CD14-positive monocyte (primary cell): ENCODE measurements around the gene FAM149B1. TPM values are rescaled to one million over a fixed set of nuclear protein-coding genes. Genes with fewer than 3 reads are reported as not detected.
A peak's percentile ranks its signal among the peaks of the same experiment; 100 is the strongest.

Experiments used
- DNase-seq, 3 donors: peaks; one replicate each; pipeline ENCODE4 v3.0.0-alpha.2; 2011 to 2022
- H2AFZ ChIP-seq: 2 replicates; pipeline ENCODE4 v1.6.0; 2012; ENCODE audit warnings: mild to moderate bottlenecking, low read depth, low read length, inconsistent platforms; ENCODE audit not compliant: insufficient read depth, poor library complexity, severe bottlenecking
- H3K27ac ChIP-seq, 2 donors: 1 replicate in 1 of 2; 2 replicates in 1 of 2; pipeline ENCODE4 v1.5.1; 2012 to 2013; ENCODE audit warnings: low read length in 2 of 2, control low read depth in 1 of 2, inconsistent platforms in 1 of 2, low read depth in 1 of 2, mild to moderate bottlenecking in 1 of 2
- H3K27me3 ChIP-seq, 2 donors: one replicate each; pipeline versions ENCODE4 v1.6.0 to v1.6.1; 2011 to 2013; ENCODE audit warnings: low read length in 2 of 2; ENCODE audit not compliant: control insufficient read depth in 2 of 2, insufficient read depth in 2 of 2
- H3K36me3 ChIP-seq, 2 donors: replicated peaks in 1 of 2; 1 replicate in 1 of 2; 2 replicates in 1 of 2; pipeline versions ENCODE4 v1.5.1 to v1.6.1; 2012 to 2013; ENCODE audit warnings: low read length in 2 of 2, control low read depth in 1 of 2, inconsistent platforms in 1 of 2, mild to moderate bottlenecking in 1 of 2; ENCODE audit not compliant: insufficient read depth in 2 of 2, control insufficient read depth in 1 of 2
- H3K4me1 ChIP-seq, 2 donors: 1 replicate in 1 of 2; 2 replicates in 1 of 2; pipeline versions ENCODE4 v1.5.1 to v1.6.1; 2012 to 2013; ENCODE audit warnings: low read length in 2 of 2, control low read depth in 1 of 2, inconsistent platforms in 1 of 2, mild to moderate bottlenecking in 1 of 2, moderate library complexity in 1 of 2; ENCODE audit not compliant: insufficient read depth in 2 of 2, control insufficient read depth in 1 of 2
- H3K4me2 ChIP-seq: replicated peaks from 2 replicates; pipeline ENCODE3; 2012; ENCODE audit warnings: low read length, moderate library complexity, mild to moderate bottlenecking; ENCODE audit not compliant: poor library complexity, severe bottlenecking; ENCODE audit errors: extremely low read depth
- H3K4me3 ChIP-seq, 3 experiments: fragments of 200-600 bp in 1 of 3; sonication (generic) in 1 of 3; replicated peaks in 1 of 3; 1 replicate in 2 of 3; 2 replicates in 1 of 3; pipeline ENCODE4 v1.5.1; 2011 to 2013; ENCODE audit warnings: low read length in 3 of 3, mild to moderate bottlenecking in 3 of 3, control low read depth in 2 of 3, low read depth in 2 of 3, inconsistent platforms in 1 of 3, moderate library complexity in 1 of 3
- H3K79me2 ChIP-seq: 2 replicates; pipeline ENCODE4 v1.6.0; 2012; ENCODE audit warnings: mild to moderate bottlenecking, control low read depth, inconsistent platforms, low read length, moderate library complexity; ENCODE audit not compliant: insufficient read depth
- H3K9ac ChIP-seq: 2 replicates; pipeline ENCODE4 v1.6.0; 2017; ENCODE audit warnings: low read length, mild to moderate bottlenecking; ENCODE audit not compliant: insufficient read depth, poor library complexity, severe bottlenecking
- H3K9me3 ChIP-seq, 2 donors: replicated peaks in 1 of 2; 1 replicate in 1 of 2; 2 replicates in 1 of 2; pipeline versions ENCODE4 v1.5.1 to v1.6.1; 2012 to 2013; ENCODE audit warnings: low read length in 2 of 2, control low read depth in 1 of 2; ENCODE audit not compliant: control insufficient read depth in 1 of 2, insufficient read depth in 1 of 2
- H4K20me1 ChIP-seq: 2 replicates; pipeline ENCODE4 v1.6.0; 2012; ENCODE audit warnings: mild to moderate bottlenecking, low read length, control low read depth, moderate library complexity; ENCODE audit not compliant: insufficient read depth
- H3K27ac Mint-ChIP-seq, 7 donors: one replicate each; pipeline ENCODE4 v1.8.0; 2020; ENCODE audit warnings: mild to moderate bottlenecking in 7 of 7, mixed read lengths in 7 of 7, moderate library complexity in 6 of 7, inconsistent platforms in 2 of 7
- H3K27me3 Mint-ChIP-seq, 3 donors: one replicate each; pipeline ENCODE4 v1.8.0; 2021 to 2022; ENCODE audit warnings: low read depth in 3 of 3, mild to moderate bottlenecking in 3 of 3, mixed read lengths in 3 of 3, moderate library complexity in 3 of 3, inconsistent platforms in 1 of 3
- H3K36me3 Mint-ChIP-seq, 2 donors: one replicate each; pipeline ENCODE4 v1.8.0; 2020; ENCODE audit warnings: mixed read lengths in 2 of 2, inconsistent platforms in 1 of 2, mild to moderate bottlenecking in 1 of 2
- H3K4me1 Mint-ChIP-seq: one replicate; pipeline ENCODE4 v1.8.0; 2020; ENCODE audit warnings: mild to moderate bottlenecking, mixed read lengths
- H3K4me3 Mint-ChIP-seq, 2 donors: one replicate each; pipeline ENCODE4 v1.8.0; 2020; ENCODE audit warnings: mild to moderate bottlenecking in 2 of 2, mixed read lengths in 2 of 2, moderate library complexity in 1 of 2
- H3K9me3 Mint-ChIP-seq, 7 donors: one replicate each; pipeline ENCODE4 v1.8.0; 2020 to 2022; ENCODE audit warnings: mixed read lengths in 7 of 7, mild to moderate bottlenecking in 6 of 7, moderate library complexity in 6 of 7, inconsistent platforms in 2 of 7
- WGBS: methylation state at CpG from one replicate; pipeline ENCODE4 v1.1.5; 2013; ENCODE audit warnings: missing lambda C conversion rate; ENCODE audit not compliant: insufficient coverage; 5-methylcytosine and 5-hydroxymethylcytosine counted together
- intact Hi-C, 2 donors: fragments of 100-400 bp; cut with micrococcal nuclease; formaldehyde crosslinking; loops; one replicate each; pipeline versions ENCODE4 v1.15.0 to v1.15.1; 2023
- polyA plus RNA-seq, 3 donors: library from polyadenylated mRNA; depleted of rRNA in 1 of 3; unstranded in 2 of 3; stranded (reverse) in 1 of 3; fragments of 300-500 nt in 2 of 3; fragments of >200 nt in 1 of 3; fragmentation: Illumina TruSeq in 2 of 3; gene quantifications; 1 replicate in 2 of 3; 2 replicates in 1 of 3; pipeline ENCODE4 v1.2.3, GENCODE V29; 2012 to 2021
- TF ChIP-seq, protein P1 (sequence below): fragments of 200-600 bp; IDR thresholded peaks from one replicate; pipeline ENCODE4 v1.8.0; 2022; ENCODE audit warnings: antibody characterized with exemption, mild to moderate bottlenecking

Gene FAM149B1
- polyA plus RNA-seq, 3 donors = 2.6 to 19.3 (median 2.6) TPM

DNA sequence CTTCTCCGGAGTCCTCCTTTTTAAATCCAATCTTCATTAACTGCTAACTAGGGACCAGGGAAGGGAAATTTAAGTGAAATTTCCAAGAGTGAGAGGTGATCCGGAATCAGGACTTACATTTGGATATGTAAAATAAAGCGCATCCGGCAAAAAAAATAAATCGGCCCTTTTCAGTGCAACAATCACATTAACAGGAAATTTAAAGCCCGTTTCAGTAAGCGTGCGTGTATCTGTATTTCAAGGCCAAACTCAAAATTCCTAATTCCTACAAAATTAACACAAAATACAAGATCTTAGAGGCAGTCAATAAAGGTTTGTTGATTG, 78.4 kb downstream of the FAM149B1 start:
- Mint-ChIP-seq H3K9me3 (no peaks in the 10 kb centered on the region), H3K36me3 (peaks cover 32 to 47% of the 10 kb centered on the region in 2 donors), H3K27ac (peak overlapping the region; percentile 58 to 92 (median 88)), H3K4me1 (peaks cover 44% of the 10 kb centered on the region), H3K4me3 (peak overlapping the region; percentile 91 to 96), H3K27me3 (peaks cover 0 to 2% (median 0%) of the 10 kb centered on the region in 3 donors)
- Histone ChIP-seq H3K27ac (peak overlapping the region in 1 of 2 donors; percentile 83), H2AFZ (peak overlapping the region; percentile 98), H3K79me2 (peaks cover 70% of the 10 kb centered on the region), H3K36me3 (peaks cover 19 to 47% of the 10 kb centered on the region in 2 donors), H3K9ac (peak overlapping the region; percentile 69), H3K4me2 (peak overlapping the region; percentile 89), H3K27me3 (no peaks in the 10 kb centered on the region), H3K4me3 (peak overlapping the region; percentile 69 to 92 (median 71)), H3K4me1 (peaks cover 27 to 46% of the 10 kb centered on the region in 2 donors), H3K9me3 (no peaks in the 10 kb centered on the region), H4K20me1 (no peaks in the 10 kb centered on the region)
- intact Hi-C loops = loop anchor here (5.0 to 10.0 kb wide), 5 partner anchors 79 to 169 kb away; partner anchors contain the start of genes ANXA7 (in 2 of the 2), CFAP70 (in 1 of the 2), ECD (in 1 of the 2) and FAM149B1 (in 1 of the 2)
- no CpG with 5 or more reads among the region's 8 CpGs for WGBS
- DNase-seq = no peak
- TF ChIP-seq, protein P1, sequence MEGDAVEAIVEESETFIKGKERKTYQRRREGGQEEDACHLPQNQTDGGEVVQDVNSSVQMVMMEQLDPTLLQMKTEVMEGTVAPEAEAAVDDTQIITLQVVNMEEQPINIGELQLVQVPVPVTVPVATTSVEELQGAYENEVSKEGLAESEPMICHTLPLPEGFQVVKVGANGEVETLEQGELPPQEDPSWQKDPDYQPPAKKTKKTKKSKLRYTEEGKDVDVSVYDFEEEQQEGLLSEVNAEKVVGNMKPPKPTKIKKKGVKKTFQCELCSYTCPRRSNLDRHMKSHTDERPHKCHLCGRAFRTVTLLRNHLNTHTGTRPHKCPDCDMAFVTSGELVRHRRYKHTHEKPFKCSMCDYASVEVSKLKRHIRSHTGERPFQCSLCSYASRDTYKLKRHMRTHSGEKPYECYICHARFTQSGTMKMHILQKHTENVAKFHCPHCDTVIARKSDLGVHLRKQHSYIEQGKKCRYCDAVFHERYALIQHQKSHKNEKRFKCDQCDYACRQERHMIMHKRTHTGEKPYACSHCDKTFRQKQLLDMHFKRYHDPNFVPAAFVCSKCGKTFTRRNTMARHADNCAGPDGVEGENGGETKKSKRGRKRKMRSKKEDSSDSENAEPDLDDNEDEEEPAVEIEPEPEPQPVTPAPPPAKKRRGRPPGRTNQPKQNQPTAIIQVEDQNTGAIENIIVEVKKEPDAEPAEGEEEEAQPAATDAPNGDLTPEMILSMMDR = no peak

DNA sequence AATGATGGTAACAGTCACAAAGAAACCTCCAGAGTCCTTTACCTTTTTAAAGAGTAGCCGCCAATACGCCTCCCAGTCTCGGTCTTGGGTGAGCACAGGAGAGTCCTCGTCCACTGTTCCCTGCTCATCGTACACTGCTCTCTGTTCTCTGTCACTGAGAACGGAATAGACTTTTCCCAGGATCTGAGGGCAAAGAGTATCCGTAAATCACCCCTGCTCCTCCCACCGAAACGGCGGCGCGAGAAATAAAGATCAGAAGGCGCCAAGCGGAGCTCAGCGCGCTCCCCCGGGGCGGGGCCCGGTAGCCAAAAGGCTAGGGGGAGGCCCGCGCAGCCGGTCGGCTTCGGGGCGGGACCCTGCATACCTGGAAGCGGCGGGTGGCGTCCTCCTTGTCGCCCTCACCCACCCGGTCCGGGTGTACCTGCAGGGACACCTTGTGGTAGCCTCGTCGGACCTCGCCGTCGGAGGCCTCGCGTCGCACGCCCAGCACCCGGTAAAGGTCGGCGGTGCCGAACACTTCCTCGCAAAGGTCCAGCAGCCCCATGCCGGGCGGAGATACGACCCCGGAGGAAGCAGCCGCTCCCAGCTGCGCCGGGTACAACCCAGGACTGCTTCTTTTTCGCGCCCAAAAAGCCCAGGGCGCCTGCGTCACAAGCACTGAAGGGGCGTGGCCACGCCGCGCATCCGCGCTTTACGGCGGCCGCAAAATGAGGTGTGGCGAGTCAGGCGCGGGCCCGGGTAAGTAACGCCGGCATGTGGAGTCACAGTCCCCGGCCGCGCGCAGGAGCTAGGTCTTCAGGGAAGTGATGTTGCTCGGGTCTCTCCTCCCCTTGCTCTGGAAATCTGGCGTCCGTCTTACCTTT, 79.0 kb downstream of the FAM149B1 start, which contains the start of gene DNAJC9:
Gene DNAJC9, minus strand, starts transcription at position 610 of the 863 bp plus-strand sequence. Its CDS starts 66 bp downstream, at position 544.
- Histone ChIP-seq H3K79me2 (peaks cover 76% of the 10 kb centered on the region), H3K27ac (peak within 1 kb of the TSS; percentile 51 to 83), H3K4me3 (peak within 1 kb of the TSS; percentile 69 to 92 (median 71)), H3K36me3 (peaks cover 17 to 41% of the 10 kb centered on the region in 2 donors), H4K20me1 (no peaks in the 10 kb centered on the region), H3K4me1 (peaks cover 33 to 52% of the 10 kb centered on the region in 2 donors), H3K4me2 (peak within 1 kb of the TSS; percentile 89), H3K27me3 (no peaks in the 10 kb centered on the region), H3K9me3 (no peaks in the 10 kb centered on the region), H3K9ac (peak within 1 kb of the TSS; percentile 69), H2AFZ (peak within 1 kb of the TSS; percentile 98)
- Mint-ChIP-seq H3K9me3 (no peaks in the 10 kb centered on the region), H3K36me3 (peaks cover 30 to 43% of the 10 kb centered on the region in 2 donors), H3K27ac (peak within 1 kb of the TSS; percentile 81 to 94 (median 90)), H3K4me3 (peak within 1 kb of the TSS; percentile 91 to 96), H3K4me1 (peaks cover 49% of the 10 kb centered on the region), H3K27me3 (peaks cover 0 to 2% (median 0%) of the 10 kb centered on the region in 3 donors)
- WGBS = under 1% methylated on average over 72 of the region's 78 CpGs
- peak; percentile 84 to 92 (median 92) for DNase-seq
- intact Hi-C loops = loop anchor here (5.0 to 10.0 kb wide), 5 partner anchors 80 to 168 kb away; partner anchors contain the start of genes ANXA7 (in 2 of the 2), CFAP70 (in 1 of the 2), ECD (in 1 of the 2) and FAM149B1 (in 1 of the 2)
- TF ChIP-seq, protein P1 = no peak
